MM.1S (cell line): Measurements from ENCODE around the gene METTL25B.

Source experiments
- DNase-seq: peaks from one replicate; pipeline ENCODE4 v3.0.0-alpha.2; 2015
- H2AFZ ChIP-seq: fragments of 300-600 bp; sonication (generic); 2 replicates; pipeline ENCODE4 v1.6.0; 2016; ENCODE audit warnings: antibody characterized with exemption, low read length
- H3F3A ChIP-seq: fragments of 300-600 bp; sonication (generic); 2 replicates; pipeline ENCODE4 v1.6.1; 2016; ENCODE audit warnings: mild to moderate bottlenecking, antibody characterized with exemption, low read length, moderate library complexity, mixed read lengths; ENCODE audit not compliant: insufficient read depth
- H3K27ac ChIP-seq: fragments of 300-600 bp; sonication (generic); 2 replicates; pipeline ENCODE4 v1.5.1; 2016; ENCODE audit warnings: mild to moderate bottlenecking, low read length
- H3K27me3 ChIP-seq: fragments of 300-600 bp; sonication (generic); replicated peaks from 2 replicates; pipeline ENCODE4 v1.6.0; 2016; ENCODE audit warnings: low read length; ENCODE audit not compliant: insufficient read depth
- H3K36me3 ChIP-seq: fragments of 300-600 bp; sonication (generic); replicated peaks from 2 replicates; pipeline ENCODE4 v1.6.1; 2016; ENCODE audit warnings: mild to moderate bottlenecking, low read length, mixed read lengths; ENCODE audit not compliant: insufficient read depth
- H3K4me1 ChIP-seq: fragments of 300-600 bp; sonication (generic); 2 replicates; pipeline ENCODE4 v1.6.1; 2016; ENCODE audit warnings: low read length, mixed read lengths
- H3K4me2 ChIP-seq: fragments of 300-600 bp; sonication (generic); 2 replicates; pipeline ENCODE4 v1.6.0; 2016; ENCODE audit warnings: low read depth, low read length
- H3K4me3 ChIP-seq: fragments of 300-600 bp; sonication (generic); 2 replicates; pipeline ENCODE4 v1.5.1; 2016; ENCODE audit warnings: low read length, mixed read lengths
- H3K79me2 ChIP-seq: fragments of 300-600 bp; sonication (generic); 2 replicates; pipeline ENCODE4 v1.6.1; 2016; ENCODE audit warnings: mixed run types, low read length, mixed read lengths
- H3K9ac ChIP-seq: fragments of 300-600 bp; sonication (generic); 2 replicates; pipeline ENCODE4 v1.6.1; 2016; ENCODE audit warnings: low read length, mixed read lengths
- H3K9me2 ChIP-seq: fragments of 300-600 bp; sonication (generic); replicated peaks from 2 replicates; pipeline ENCODE4 v1.6.1; 2016; ENCODE audit warnings: mild to moderate bottlenecking, low read length, mixed read lengths; ENCODE audit not compliant: insufficient read depth
- H3K9me3 ChIP-seq: fragments of 300-600 bp; sonication (generic); replicated peaks from 2 replicates; pipeline ENCODE4 v1.6.1; 2016; ENCODE audit warnings: mild to moderate bottlenecking, low read length, mixed read lengths; ENCODE audit not compliant: insufficient read depth
- H4K20me1 ChIP-seq: fragments of 300-600 bp; sonication (generic); 2 replicates; pipeline ENCODE4 v1.6.1; 2016; ENCODE audit warnings: mild to moderate bottlenecking, low read length, moderate library complexity, mixed read lengths; ENCODE audit not compliant: insufficient read depth
- EZH2 ChIP-seq: fragments of 300-600 bp; sonication (generic); optimal IDR thresholded peaks from 2 replicates; pipeline ENCODE3; 2017; ENCODE audit warnings: low read depth, mild to moderate bottlenecking, antibody characterized with exemption, low read length, mixed read lengths
- EZH2phosphoT487 ChIP-seq: fragments of 300-600 bp; sonication (generic); IDR thresholded peaks from 2 replicates; pipeline ENCODE4 v1.6.1; 2018; ENCODE audit warnings: antibody characterized with exemption, low read length
- TF ChIP-seq, protein P1 (sequence below): fragments of 300-600 bp; sonication (generic); IDR thresholded peaks from 2 replicates; pipeline ENCODE4 v1.5.1; 2016; ENCODE audit warnings: antibody characterized with exemption, low read length, mixed read lengths

The METTL25B gene

DNA sequence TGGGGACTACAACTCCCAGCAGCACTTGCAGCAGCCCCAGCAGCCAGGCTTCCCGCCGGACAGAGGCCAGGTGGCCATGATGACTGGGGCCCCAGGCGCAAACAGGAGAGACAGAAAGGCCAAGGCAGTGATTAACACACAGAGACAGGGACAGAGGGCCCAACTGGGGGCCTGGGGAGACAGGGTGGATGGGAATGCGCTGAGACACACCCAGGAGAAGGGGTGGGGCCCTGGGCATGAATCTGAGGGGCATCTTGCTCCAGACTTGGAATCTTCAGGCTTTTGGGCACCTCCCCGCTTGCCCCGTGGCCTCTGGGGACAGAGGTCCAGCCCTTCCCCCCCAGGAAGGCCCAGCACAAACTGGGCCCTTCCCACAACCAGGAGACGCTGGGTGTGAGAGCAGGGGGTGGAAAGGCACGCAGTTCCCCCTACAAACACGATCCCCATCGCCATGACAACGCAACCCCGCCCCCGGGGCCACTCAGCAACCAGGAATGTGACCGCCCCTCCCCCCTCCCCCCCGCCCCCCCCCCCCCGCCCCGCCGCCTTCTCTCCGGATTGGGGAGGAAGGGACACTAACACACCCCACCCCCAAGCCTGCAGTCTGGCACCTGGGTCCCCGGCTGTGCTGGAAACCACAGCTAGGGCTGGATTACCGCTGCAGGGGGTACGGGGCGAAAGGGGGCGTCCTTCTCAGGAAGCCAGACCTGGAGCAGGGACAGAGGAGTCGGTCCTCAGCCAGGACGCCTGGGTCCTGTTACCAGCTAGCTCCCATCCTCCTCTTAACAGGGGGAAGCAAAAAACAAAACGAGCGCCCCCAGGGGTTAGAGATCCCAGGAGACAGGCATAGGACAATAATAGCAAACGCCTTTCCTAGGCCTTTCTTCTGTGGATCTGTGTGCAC lies 18.7 kb downstream of the METTL25B start:
- Histone ChIP-seq H3K4me3 (peak overlapping the region; percentile 86), H4K20me1 (no peaks in the 10 kb centered on the region), H2AFZ (no peak overlapping the region), H3K27ac (peak overlapping the region; percentile 73; the same call in 1 of the 2 replicates), H3F3A (peaks cover 64% of the 10 kb centered on the region), H3K9me2 (no peaks in the 10 kb centered on the region), H3K79me2 (peaks cover 84% of the 10 kb centered on the region), H3K4me1 (peaks cover 48% of the 10 kb centered on the region), H3K27me3 (no peaks in the 10 kb centered on the region), H3K9me3 (no peaks in the 10 kb centered on the region), H3K36me3 (no peaks in the 10 kb centered on the region), H3K4me2 (peak overlapping the region; percentile 81), H3K9ac (peak overlapping the region; percentile 88)
- no peak for DNase-seq
- no peak for TF ChIP-seq EZH2phosphoT487
- TF ChIP-seq, protein P1, sequence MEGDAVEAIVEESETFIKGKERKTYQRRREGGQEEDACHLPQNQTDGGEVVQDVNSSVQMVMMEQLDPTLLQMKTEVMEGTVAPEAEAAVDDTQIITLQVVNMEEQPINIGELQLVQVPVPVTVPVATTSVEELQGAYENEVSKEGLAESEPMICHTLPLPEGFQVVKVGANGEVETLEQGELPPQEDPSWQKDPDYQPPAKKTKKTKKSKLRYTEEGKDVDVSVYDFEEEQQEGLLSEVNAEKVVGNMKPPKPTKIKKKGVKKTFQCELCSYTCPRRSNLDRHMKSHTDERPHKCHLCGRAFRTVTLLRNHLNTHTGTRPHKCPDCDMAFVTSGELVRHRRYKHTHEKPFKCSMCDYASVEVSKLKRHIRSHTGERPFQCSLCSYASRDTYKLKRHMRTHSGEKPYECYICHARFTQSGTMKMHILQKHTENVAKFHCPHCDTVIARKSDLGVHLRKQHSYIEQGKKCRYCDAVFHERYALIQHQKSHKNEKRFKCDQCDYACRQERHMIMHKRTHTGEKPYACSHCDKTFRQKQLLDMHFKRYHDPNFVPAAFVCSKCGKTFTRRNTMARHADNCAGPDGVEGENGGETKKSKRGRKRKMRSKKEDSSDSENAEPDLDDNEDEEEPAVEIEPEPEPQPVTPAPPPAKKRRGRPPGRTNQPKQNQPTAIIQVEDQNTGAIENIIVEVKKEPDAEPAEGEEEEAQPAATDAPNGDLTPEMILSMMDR, result peak; percentile 25; the same call in 1 of the 2 replicates

- Histone ChIP-seq H4K20me1 (no peaks in the 10 kb centered on the region), H3K27me3 (no peaks in the 10 kb centered on the region), H3K9me3 (no peaks in the 10 kb centered on the region), H3K36me3 (no peaks in the 10 kb centered on the region), H3K79me2 (peaks cover 93% of the 10 kb centered on the region), H3F3A (peaks cover 53% of the 10 kb centered on the region), H3K4me3 (peak overlapping the region; percentile 86), H2AFZ (no peak overlapping the region), H3K4me2 (peak overlapping the region; percentile 81), H3K9ac (peak overlapping the region; percentile 88), H3K27ac (peak overlapping the region; percentile 73), H3K9me2 (no peaks in the 10 kb centered on the region), H3K4me1 (peaks cover 42% of the 10 kb centered on the region)
- no peak for DNase-seq
- no peak for TF ChIP-seq EZH2
- no peak for TF ChIP-seq EZH2phosphoT487
- TF ChIP-seq, protein P1, result no peak
Measured at GRCh38 chr1:156747742-156748669, 19.7 kb downstream of the METTL25B start.

DNA sequence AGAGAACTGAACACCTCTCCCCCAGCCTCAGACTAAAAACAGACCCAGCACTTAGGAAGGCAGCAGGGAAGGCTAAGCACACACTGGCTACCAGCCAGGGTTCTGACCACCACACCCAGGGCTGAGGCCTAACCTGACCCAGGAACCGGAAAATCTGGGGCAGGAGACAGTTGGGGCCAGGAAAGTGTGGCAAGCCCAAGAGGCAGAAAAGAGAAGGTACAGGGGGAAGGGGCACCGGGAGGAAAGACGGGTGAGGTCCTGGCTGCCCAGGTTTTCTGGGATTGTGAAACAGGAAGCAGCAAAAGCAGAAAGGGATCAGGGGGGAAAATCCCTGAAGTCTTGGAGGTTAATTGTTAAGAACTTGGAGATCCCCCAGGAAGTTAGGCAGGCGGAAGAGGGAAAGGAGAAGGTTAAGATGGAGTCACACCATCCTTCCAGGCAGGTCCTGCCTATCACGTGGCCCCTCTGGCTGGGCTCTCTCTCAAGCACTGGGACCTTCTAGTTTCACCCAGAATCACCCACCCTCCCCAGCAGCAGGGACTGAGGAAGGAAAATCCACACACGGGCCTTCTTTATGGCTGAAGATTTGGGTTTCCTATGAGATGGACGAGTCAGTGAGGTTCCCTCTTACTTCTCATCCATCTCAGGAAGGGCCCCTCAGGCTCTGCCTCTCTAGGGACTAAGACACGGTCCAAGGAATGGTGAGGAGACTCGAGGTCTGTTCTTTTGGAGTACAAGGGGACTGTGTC lies 20.6 kb downstream of the METTL25B start:
- H3K4me2 ChIP-seq, result peak overlapping the region; percentile 81
- no peak overlapping the region for H2AFZ ChIP-seq
- H3K79me2 ChIP-seq, result peaks cover 88% of the 10 kb centered on the region

More for the DNA sequence above, 20.6 kb downstream of the METTL25B start:
- no peaks in the 10 kb centered on the region for H3K36me3 ChIP-seq
- no peaks in the 10 kb centered on the region for H3K9me2 ChIP-seq
- H3K27ac ChIP-seq, result peak overlapping the region; percentile 73
- peak overlapping the region; percentile 86 for H3K4me3 ChIP-seq
- DNase-seq, result no peak
- TF ChIP-seq EZH2phosphoT487, result no peak
- TF ChIP-seq, protein P1, result no peak
- peaks cover 43% of the 10 kb centered on the region for H3K4me1 ChIP-seq
- no peaks in the 10 kb centered on the region for H3K9me3 ChIP-seq
- peaks cover 47% of the 10 kb centered on the region for H3F3A ChIP-seq
- H3K27me3 ChIP-seq, result no peaks in the 10 kb centered on the region
- H4K20me1 ChIP-seq, result no peaks in the 10 kb centered on the region
- peak overlapping the region; percentile 88 for H3K9ac ChIP-seq
